GM19324 (cell line): ENCODE results near the gene PAPPA.

Experiments used
- ATAC-seq: cut with Tn5 transposase; IDR thresholded peaks from one replicate; pipeline ENCODE4 v1.9.1; 2021; ENCODE audit warnings: mild to moderate bottlenecking, moderate library complexity; ENCODE audit not compliant: unreplicated experiment, low FRiP score

Gene PAPPA

GRCh38 chr9:116271991-116272390 lies 118.4 kb downstream of the PAPPA start:
- ATAC-seq = peak; percentile 56

GRCh38 chr9:116274293-116274692 lies 120.7 kb downstream of the PAPPA start:
- no peak for ATAC-seq

- no peak for ATAC-seq
Measured at GRCh38 chr9:116275418-116276195, 122.0 kb downstream of the PAPPA start.

GRCh38 chr9:116276196-116276493 lies 122.6 kb downstream of the PAPPA start:
- no peak for ATAC-seq

- no peak for ATAC-seq
Measured at GRCh38 chr9:116276651-116277121, 123.1 kb downstream of the PAPPA start.

GRCh38 chr9:116278326-116278725 lies 124.7 kb downstream of the PAPPA start:
- no peak for ATAC-seq

GRCh38 chr9:116279230-116279629 lies 125.6 kb downstream of the PAPPA start:
- no peak for ATAC-seq

GRCh38 chr9:116280529-116280928 lies 126.9 kb downstream of the PAPPA start:
- no peak for ATAC-seq

- ATAC-seq = no peak
Measured at GRCh38 chr9:116282597-116282996, 129.0 kb downstream of the PAPPA start.

- ATAC-seq = no peak
Measured at GRCh38 chr9:116284518-116284917, 130.9 kb downstream of the PAPPA start.

- no peak for ATAC-seq
Measured at GRCh38 chr9:116285320-116285719, 131.7 kb downstream of the PAPPA start.

GRCh38 chr9:116286297-116286696 lies 132.7 kb downstream of the PAPPA start:
- no peak for ATAC-seq

- ATAC-seq = no peak
Measured at GRCh38 chr9:116287721-116288120, 134.1 kb downstream of the PAPPA start.

- ATAC-seq = no peak
Measured at GRCh38 chr9:116288658-116289057, 135.1 kb downstream of the PAPPA start.

GRCh38 chr9:116297346-116297745 lies 143.8 kb downstream of the PAPPA start:
- ATAC-seq = no peak

GRCh38 chr9:116298249-116298648 lies 144.7 kb downstream of the PAPPA start:
- ATAC-seq = no peak

- no peak for ATAC-seq
Measured at GRCh38 chr9:116298878-116299391, 145.3 kb downstream of the PAPPA start.

- ATAC-seq = no peak
Measured at GRCh38 chr9:116300360-116300870, 146.8 kb downstream of the PAPPA start.

GRCh38 chr9:116303270-116303669 lies 149.7 kb downstream of the PAPPA start:
- no peak for ATAC-seq

GRCh38 chr9:116303886-116304538 lies 150.4 kb downstream of the PAPPA start:
- no peak for ATAC-seq

- no peak for ATAC-seq
Measured at GRCh38 chr9:116304761-116305160, 151.2 kb downstream of the PAPPA start.

- no peak for ATAC-seq
Measured at GRCh38 chr9:116308076-116308475, 154.5 kb downstream of the PAPPA start.
